ENCODE measurements around the gene SEMA7A.

SEMA7A gene

DNA sequence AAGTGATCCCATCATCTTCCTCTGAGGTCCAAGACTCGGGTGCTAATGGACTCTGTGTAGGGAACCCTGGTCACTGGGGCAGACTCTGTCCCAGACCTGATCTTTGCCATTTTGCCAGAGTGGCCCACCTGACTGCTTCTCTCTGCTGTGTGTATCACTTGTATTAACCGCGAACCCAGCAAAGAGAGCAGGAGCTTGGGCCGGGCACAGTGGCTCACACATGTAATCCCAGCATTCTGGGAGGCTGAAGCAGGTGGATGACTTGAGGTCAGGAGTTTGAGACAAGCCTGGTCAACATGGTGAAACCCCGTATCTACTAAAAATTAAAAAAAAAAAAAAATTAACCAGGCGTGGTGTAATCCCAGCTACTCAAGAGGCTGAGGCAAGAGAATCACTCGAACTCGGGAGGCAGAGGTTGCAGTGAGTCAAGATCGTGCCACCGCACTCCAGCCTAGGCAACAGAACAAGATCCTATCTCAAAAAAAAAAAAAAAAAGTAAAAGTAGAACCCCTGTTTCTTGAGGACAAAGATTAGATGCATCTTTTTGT, 33.4 kb downstream of the SEMA7A start:
- peaks cover 48% of the 10 kb centered on the region for H3K4me1 ChIP-seq (ENCODE audit: insufficient read depth, poor library complexity, severe bottlenecking)
- H3K27me3 ChIP-seq (ENCODE audit: insufficient read depth, poor library complexity, severe bottlenecking), result no peaks in the 10 kb centered on the region
- H3K36me3 ChIP-seq (ENCODE audit: low read depth), result no peaks in the 10 kb centered on the region
- DNase-seq (ENCODE audit: low spot score), result no peak
- no peak for ATAC-seq (ENCODE audit: low read depth)
- H3K27ac ChIP-seq (ENCODE audit: poor library complexity, severe bottlenecking), result peak overlapping the region; percentile 95
- no peak overlapping the region for H3K4me3 ChIP-seq (ENCODE audit: severe bottlenecking)
- no peaks in the 10 kb centered on the region for H3K9me3 ChIP-seq (ENCODE audit: severe bottlenecking)
- no peak for TF ChIP-seq CTCF (IDR thresholded peaks at IDR 0.05; ENCODE audit: poor library complexity, severe bottlenecking)

GRCh38 chr15:74399511-74400312, 34.0 kb downstream of the SEMA7A start:
- Histone ChIP-seq H3K27ac (ENCODE audit: poor library complexity, severe bottlenecking) (peak overlapping the region; percentile 95), H3K36me3 (ENCODE audit: low read depth) (no peaks in the 10 kb centered on the region), H3K27me3 (ENCODE audit: insufficient read depth, poor library complexity, severe bottlenecking) (no peaks in the 10 kb centered on the region), H3K9me3 (ENCODE audit: severe bottlenecking) (no peaks in the 10 kb centered on the region), H3K4me1 (ENCODE audit: insufficient read depth, poor library complexity, severe bottlenecking) (peaks cover 54% of the 10 kb centered on the region), H3K4me3 (ENCODE audit: severe bottlenecking) (no peak overlapping the region)
- ATAC-seq (ENCODE audit: low read depth) (no peak), DNase-seq (ENCODE audit: low spot score) (no peak)
- TF ChIP-seq CTCF (IDR thresholded peaks at IDR 0.05; ENCODE audit: poor library complexity, severe bottlenecking), result no peak

- TF ChIP-seq CTCF (IDR thresholded peaks at IDR 0.05; ENCODE audit: poor library complexity, severe bottlenecking), result no peak
- ATAC-seq (ENCODE audit: low read depth) (no peak), DNase-seq (ENCODE audit: low spot score) (no peak)
- Histone ChIP-seq H3K27me3 (ENCODE audit: insufficient read depth, poor library complexity, severe bottlenecking) (no peaks in the 10 kb centered on the region), H3K4me1 (ENCODE audit: insufficient read depth, poor library complexity, severe bottlenecking) (peaks cover 54% of the 10 kb centered on the region), H3K4me3 (ENCODE audit: severe bottlenecking) (no peak overlapping the region), H3K36me3 (ENCODE audit: low read depth) (no peaks in the 10 kb centered on the region), H3K9me3 (ENCODE audit: severe bottlenecking) (no peaks in the 10 kb centered on the region), H3K27ac (ENCODE audit: poor library complexity, severe bottlenecking) (peak overlapping the region; percentile 95)
These were observed 34.7 kb downstream of the SEMA7A start for GRCh38 chr15:74399100-74399499.

GRCh38 chr15:74398183-74398582, 35.6 kb downstream of the SEMA7A start:
- H3K9me3 ChIP-seq (ENCODE audit: severe bottlenecking), result no peaks in the 10 kb centered on the region
- H3K27me3 ChIP-seq (ENCODE audit: insufficient read depth, poor library complexity, severe bottlenecking), result no peaks in the 10 kb centered on the region
- ATAC-seq (ENCODE audit: low read depth) (no peak), DNase-seq (ENCODE audit: low spot score) (no peak)
- no peak for TF ChIP-seq CTCF (IDR thresholded peaks at IDR 0.05; ENCODE audit: poor library complexity, severe bottlenecking)
- no peaks in the 10 kb centered on the region for H3K36me3 ChIP-seq (ENCODE audit: low read depth)
- H3K4me1 ChIP-seq (ENCODE audit: insufficient read depth, poor library complexity, severe bottlenecking), result peaks cover 54% of the 10 kb centered on the region
- H3K4me3 ChIP-seq (ENCODE audit: severe bottlenecking), result no peak overlapping the region
- peak overlapping the region; percentile 95 for H3K27ac ChIP-seq (ENCODE audit: poor library complexity, severe bottlenecking)
